Stimulated activated naive CD8-positive, alpha-beta T cell treated with anti-CD3 and anti-CD28 coated beads, Interleukin-15, Interleukin-2, amounts not matched to agents 100 U/mL and 50 U/mL, for 24 hours (primary cell): ENCODE results near the gene MTERF2.

Experiments
- ATAC-seq: fragments of 150-1000 bp; cut with Tn5 transposase; one replicate; pipeline ENCODE4 v1.10.0; 2021
- DNase-seq: peaks from one replicate; pipeline ENCODE4 v3.0.0; 2021

The MTERF2 gene

DNA sequence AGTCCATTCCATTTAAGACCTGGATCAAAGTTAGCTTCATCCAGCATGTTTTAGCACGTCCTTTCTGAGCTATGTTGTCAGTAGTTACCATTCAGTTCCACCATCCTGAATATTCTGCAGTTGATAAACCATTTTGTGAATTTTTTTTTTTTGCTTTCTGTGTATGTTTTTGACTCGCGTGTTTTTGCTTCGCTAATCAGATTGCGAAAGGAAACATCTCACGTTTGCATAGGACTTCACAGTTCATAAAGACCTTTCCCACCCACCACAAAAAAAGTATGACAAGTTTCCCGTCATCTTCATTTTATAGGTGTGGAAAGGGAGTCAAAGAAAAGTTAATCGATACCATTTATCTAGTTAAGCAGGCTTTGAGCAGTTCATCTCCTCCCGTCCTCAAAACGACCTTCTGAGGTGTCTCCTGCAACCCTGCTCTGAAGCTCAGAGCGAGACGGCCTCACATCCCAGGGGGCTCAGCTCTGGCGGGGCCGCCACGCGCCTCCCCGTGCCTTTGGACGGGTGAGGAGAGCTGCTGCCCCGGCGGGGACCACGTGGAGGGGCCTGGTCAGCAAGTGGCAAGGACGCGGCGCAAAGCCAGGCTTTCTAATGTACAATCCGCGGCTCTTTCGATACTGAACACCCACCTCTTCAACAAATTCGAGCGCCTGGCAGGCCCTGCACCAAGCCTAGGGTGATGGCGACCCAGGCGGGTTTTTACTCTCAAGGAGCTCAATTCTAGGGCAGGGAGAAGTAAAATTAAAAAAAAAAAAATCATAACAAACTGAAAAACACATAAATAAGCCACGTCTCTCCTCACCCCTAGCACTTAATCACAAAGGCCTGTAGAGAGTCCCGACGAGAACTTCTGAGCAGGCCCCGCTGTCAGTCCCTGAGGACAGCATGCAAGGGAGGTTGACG is 32.2 kb downstream of the MTERF2 start:
- ATAC-seq = no peak
- DNase-seq = peak; percentile 25

DNA sequence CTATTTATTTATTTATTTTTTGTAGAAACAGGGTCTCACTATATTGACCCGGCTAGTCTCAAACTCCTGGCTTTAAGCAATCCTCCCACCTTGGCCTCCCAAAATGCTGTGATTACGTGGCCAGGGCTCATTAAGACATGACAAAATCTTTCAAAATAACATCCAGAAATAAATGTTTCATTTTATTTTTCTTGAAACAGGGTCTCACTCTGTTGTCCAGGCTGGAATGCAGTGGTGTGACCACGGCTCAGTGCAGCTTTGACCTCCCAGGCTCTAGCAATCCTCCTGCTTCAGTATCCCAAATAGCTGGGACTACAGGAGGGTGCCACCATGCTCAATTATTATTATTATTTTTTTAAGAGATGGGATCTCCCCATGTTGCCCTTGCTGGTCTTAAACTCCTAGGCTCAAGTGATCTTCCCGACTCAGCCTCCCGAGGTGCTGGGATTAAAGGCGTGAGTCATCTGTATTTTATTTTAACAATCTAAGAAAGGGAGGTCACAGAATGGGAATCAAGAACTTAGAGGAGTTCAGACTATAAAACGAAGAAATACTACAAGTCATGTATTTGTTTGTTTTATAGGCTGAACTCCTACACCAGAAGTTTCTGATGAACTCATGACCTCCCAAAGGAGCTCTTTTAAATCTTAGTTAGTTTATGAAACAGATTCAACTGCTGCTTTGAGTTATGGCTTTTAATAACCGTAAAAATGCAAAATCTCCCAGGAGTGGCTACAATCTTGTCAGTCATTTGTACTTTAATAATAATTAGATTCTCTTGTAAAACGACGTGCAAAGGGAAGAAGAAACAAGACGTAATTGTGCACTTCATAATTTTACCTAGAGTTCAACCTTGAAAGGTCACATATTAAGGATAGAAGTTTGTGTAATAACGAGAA is 33.3 kb downstream of the MTERF2 start:
- DNase-seq (no peak), ATAC-seq (no peak)

DNA sequence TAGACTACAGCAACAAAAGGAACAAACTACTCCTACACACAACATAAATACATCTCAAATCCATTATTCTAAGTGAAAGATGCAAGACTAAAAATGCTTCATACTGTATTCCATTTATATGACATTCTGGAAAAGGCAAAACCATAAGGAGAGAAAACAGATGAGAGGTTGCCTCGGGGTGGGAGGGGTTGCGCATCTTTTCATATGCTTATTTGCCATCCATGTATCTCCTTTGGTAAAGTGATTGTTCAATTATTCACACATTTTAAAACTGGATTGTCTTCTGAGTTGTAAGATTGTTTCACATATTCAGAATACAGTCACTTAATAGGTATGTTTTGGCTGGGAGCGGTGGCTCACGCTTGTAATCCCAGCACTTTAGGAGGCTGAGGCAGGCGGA is 36.4 kb downstream of the MTERF2 start:
- no peak for ATAC-seq
- DNase-seq = no peak

- no peak for DNase-seq
- ATAC-seq = no peak
These were observed 39.5 kb downstream of the MTERF2 start for GRCh38 chr12:106947461-106947860.

- DNase-seq = no peak
- no peak for ATAC-seq
These were observed 41.6 kb downstream of the MTERF2 start for GRCh38 chr12:106945261-106945851.

DNA sequence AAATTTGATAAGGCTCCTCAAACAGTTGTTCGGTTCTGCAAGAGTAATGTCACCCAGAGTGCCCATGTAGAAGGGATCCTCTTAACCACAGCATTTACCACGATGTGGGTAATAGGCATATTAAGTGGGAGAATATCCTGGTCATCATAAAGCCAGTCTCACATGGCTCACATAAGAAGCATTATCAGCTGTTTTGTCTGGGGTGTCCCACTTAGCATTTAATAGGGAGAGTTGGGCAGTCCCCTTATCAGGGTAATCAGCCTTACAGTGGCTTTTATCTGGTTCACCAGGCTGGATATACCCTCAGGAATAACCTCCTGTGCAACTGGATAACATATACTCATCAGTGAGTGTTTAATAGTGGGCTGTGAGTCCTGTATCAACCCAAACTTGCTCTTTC is 44.2 kb downstream of the MTERF2 start:
- no peak for DNase-seq
- ATAC-seq = no peak

- DNase-seq (no peak), ATAC-seq (no peak)
These were observed 45.3 kb downstream of the MTERF2 start for GRCh38 chr12:106941481-106942156.

DNA sequence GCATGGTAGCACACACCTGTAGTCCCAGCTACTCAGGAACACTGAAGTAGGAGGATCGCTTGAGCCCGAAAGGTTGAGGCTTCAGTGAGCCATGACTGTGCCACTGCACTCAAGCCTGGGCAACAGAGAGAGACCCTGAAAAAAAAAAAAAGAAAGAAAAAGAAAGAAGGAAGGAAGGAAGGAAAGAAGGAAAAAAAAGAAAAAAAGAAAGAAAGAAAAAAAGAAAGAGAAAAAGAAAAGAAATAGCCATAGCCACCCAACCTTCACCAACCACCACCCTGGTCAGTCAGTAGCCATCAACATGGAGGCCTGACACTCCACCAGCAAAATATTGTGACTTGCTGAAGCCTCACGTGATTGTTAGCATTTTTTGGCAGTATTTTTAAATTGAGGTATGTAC is 52.7 kb downstream of the MTERF2 start:
- no peak for ATAC-seq
- no peak for DNase-seq
